GM12874 (cell line): ENCODE measurements around the gene KCMF1.
A peak's percentile ranks its signal among the peaks of the same experiment; 100 is the strongest.

Source experiments
- TF ChIP-seq, protein P1 (sequence below): IDR thresholded peaks from 2 replicates; pipeline ENCODE4 v1.5.1; 2011; ENCODE audit warnings: low read depth, mild to moderate bottlenecking, control low read depth, low read length, moderate library complexity; ENCODE audit not compliant: insufficient read depth

The KCMF1 gene

DNA sequence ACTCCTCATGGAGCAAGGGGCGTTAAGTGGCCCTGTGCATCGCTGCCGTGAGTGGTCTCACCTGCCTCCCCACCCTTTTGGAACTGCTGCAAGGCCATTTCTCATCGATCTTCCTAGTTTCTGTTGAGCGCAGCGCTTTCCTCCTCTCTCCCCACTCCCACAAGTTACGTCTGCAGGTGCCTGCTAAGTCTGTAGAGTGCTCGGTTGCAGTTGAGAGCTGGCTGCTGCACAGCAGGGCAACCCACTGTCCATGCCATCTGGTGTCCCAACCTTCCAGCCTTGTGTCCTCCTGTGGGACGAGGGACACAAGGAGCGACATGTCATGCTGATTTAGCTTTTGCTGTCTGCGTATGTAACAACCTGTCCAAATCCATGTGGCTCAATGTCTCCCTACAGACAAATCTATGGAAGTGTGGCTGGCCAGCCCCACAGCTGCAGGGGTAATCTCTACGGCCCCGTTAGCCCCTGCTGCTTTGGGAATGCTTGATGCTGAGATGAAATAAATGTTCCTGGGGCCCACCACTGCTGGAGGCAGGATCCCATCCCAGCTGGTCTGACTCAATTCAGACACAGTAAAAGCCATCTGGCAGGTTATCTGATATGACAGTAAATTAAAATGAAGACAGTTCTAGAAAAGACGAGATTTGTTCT, 94.1 kb downstream of the KCMF1 start:
- TF ChIP-seq, protein P1, sequence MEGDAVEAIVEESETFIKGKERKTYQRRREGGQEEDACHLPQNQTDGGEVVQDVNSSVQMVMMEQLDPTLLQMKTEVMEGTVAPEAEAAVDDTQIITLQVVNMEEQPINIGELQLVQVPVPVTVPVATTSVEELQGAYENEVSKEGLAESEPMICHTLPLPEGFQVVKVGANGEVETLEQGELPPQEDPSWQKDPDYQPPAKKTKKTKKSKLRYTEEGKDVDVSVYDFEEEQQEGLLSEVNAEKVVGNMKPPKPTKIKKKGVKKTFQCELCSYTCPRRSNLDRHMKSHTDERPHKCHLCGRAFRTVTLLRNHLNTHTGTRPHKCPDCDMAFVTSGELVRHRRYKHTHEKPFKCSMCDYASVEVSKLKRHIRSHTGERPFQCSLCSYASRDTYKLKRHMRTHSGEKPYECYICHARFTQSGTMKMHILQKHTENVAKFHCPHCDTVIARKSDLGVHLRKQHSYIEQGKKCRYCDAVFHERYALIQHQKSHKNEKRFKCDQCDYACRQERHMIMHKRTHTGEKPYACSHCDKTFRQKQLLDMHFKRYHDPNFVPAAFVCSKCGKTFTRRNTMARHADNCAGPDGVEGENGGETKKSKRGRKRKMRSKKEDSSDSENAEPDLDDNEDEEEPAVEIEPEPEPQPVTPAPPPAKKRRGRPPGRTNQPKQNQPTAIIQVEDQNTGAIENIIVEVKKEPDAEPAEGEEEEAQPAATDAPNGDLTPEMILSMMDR, result no peak

DNA sequence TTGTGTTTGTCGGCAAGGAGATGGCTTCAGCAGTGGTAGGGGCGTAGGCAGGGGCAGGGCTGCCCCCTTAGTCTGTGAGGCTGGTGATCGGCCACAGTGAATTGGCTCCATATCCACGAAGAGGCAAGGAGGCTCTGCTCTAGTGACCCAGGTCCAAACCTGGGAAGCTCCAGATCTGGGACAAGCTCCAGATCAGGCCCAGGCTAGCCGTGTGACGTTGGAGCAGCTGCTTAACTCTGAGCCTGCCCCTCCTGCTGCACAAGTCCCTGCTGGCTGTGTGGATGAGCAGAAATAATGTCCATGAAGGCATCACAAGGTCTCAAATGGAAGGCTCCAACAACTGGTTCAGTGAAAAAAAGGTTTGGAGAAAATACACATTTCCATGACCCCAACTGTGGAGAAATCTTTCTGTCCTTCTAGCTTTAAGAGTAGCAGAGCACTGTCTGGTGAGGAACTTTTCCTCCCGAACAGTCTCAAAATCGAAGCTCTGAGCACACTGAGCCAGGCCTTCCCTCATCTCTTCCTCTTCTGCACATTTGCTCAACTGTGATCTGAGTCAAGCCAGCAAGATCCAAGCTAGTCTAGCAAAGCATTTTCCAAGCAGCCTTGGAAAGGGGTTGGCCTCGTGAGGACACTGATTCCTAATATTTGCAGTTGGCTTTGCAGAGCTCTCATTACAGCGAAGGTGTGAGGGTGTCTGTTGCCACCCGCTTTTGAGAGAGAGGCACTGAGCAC, 95.2 kb downstream of the KCMF1 start:
- TF ChIP-seq, protein P1, result no peak

- TF ChIP-seq, protein P1, result peak; percentile 74
These were observed 96.0 kb downstream of the KCMF1 start for GRCh38 chr2:85066874-85067351.

- TF ChIP-seq, protein P1, result no peak
These were observed 100.1 kb downstream of the KCMF1 start for GRCh38 chr2:85071096-85071495.

DNA sequence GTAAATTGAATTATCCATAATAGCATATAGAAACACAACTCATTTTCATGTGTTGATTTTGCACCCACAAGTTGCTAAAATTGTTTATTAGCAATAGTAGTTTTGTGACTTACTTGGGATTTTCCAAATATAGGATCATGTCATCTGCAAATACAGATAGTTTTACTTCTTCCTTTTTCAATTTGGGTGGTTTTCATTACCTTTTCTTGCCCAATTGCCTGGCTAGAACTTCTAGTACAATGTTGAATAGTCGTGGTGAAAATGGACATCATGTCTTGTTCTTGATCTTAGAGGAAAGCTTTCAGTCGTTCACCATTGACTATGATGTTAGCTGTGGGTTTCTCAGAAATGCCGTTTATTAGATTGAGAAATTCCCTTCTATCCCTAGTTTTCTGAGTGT, 102.1 kb downstream of the KCMF1 start:
- TF ChIP-seq, protein P1, result no peak

DNA sequence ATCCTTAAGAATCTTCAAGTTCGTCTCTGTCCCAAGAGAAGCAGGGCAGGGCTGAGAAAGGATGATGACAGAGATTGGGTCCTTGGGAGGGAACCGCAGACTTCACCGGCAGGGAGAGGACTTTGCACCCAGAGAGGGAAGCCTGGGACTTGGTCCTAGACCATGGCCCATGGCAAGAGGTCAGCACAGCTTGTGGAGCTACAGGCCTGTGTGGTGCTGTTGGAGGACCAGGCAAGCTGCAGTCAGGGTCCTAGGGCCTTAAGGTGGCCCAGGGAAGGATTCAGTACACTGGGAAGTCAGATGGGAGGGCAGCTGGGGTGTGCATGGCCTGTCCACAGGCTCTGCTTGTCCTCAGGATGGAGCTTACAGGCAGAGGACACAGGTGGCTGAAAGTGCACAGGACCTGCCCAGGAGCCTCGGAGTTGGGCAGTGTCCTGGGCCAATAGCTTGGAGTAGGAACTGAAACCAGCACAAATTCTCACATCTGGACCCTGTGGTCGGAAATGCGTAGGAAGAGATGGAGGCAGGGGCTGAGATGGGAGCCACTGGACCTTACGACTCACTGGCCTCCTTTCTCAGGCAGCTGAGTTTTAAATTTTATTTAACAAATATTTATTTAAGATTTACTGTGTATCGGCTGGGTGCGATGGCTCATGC, 105.8 kb downstream of the KCMF1 start:
- TF ChIP-seq, protein P1, result no peak

DNA sequence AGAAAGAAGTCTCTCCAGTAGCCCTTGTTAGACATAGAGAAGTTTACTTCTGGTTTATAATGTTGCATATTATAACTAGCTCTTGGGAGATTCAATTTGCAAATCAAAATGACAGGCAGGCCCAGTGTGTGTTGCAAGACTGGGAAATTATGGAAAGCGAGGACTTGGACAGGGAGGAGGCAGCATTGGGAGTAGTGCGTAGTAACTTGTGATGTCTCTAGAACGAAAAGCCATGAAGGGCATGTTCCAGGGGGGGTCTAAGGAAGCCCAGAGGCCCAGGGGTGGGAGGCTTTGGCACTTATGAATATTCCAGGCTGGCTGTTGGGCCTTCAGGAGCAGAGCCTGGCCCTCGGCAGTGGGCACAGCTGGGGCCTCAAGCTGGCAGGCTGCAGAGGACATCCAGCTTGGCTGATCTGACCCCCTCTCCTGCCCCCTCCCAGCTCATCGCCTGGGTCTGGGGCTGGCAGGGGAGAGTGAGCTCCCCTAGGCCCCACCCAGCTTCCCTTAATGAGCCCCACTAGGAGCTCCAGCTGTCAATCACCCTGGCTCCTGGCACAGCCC, 107.0 kb downstream of the KCMF1 start:
- TF ChIP-seq, protein P1, result no peak
